OCI-LY1 (cell line): ENCODE results near the gene KRR1.

ENCODE experiments used
- H2AFZ ChIP-seq: fragments of 200-600 bp; sonication (generic), shearing (Covaris generic); 2 replicates; pipeline ENCODE4 v1.6.0; 2014; ENCODE audit warnings: antibody characterized with exemption, mild to moderate bottlenecking, low read length
- H3F3A ChIP-seq: fragments of 200-600 bp; sonication (generic), shearing (Covaris generic); 2 replicates; pipeline ENCODE4 v1.6.0; 2014; ENCODE audit warnings: mild to moderate bottlenecking, antibody characterized with exemption, low read length, moderate library complexity; ENCODE audit not compliant: insufficient read depth
- H3K27ac ChIP-seq: fragments of 200-600 bp; sonication (generic); 2 replicates; pipeline ENCODE4 v1.5.1; 2014; ENCODE audit warnings: low read length, mixed run types, mild to moderate bottlenecking, low read depth; ENCODE audit not compliant: poor library complexity, severe bottlenecking
- H3K27me3 ChIP-seq: fragments of 200-600 bp; sonication (generic); 2 replicates; pipeline ENCODE4 v1.6.0; 2014; ENCODE audit warnings: antibody characterized with exemption, mild to moderate bottlenecking, low read length, moderate library complexity; ENCODE audit not compliant: insufficient read depth
- H3K36me3 ChIP-seq: fragments of 200-600 bp; sonication (generic); 2 replicates; pipeline ENCODE4 v1.6.1; 2014; ENCODE audit warnings: mild to moderate bottlenecking, antibody characterized with exemption, low read length, moderate library complexity, mixed read lengths; ENCODE audit not compliant: insufficient read depth
- H3K4me1 ChIP-seq: fragments of 200-600 bp; sonication (generic); 2 replicates; pipeline ENCODE4 v1.5.1; 2014; ENCODE audit warnings: mild to moderate bottlenecking, low read length, moderate library complexity; ENCODE audit not compliant: insufficient read depth, severe bottlenecking
- H3K4me2 ChIP-seq: fragments of 200-600 bp; sonication (generic), shearing (Covaris generic); 2 replicates; pipeline ENCODE4 v1.6.1; 2014; ENCODE audit warnings: low read length
- H3K4me3 ChIP-seq: fragments of 200-600 bp; sonication (generic); 2 replicates; pipeline ENCODE4 v1.5.1; 2014; ENCODE audit warnings: low read length, low read depth, mild to moderate bottlenecking, mixed read lengths; ENCODE audit not compliant: poor library complexity, severe bottlenecking
- H3K79me2 ChIP-seq: fragments of 200-600 bp; shearing (Covaris generic); 2 replicates; pipeline ENCODE4 v1.6.1; 2016; ENCODE audit warnings: mixed run types, low read length, mixed read lengths; ENCODE audit not compliant: insufficient read depth
- H3K9ac ChIP-seq: fragments of 200-600 bp; sonication (generic), shearing (Covaris generic); 2 replicates; pipeline ENCODE4 v1.6.1; 2014; ENCODE audit warnings: mild to moderate bottlenecking, low read length, mixed read lengths
- H3K9me2 ChIP-seq: fragments of 200-600 bp; sonication (generic), shearing (Covaris generic); 2 replicates; pipeline ENCODE4 v1.6.1; 2014; ENCODE audit warnings: low read depth, mild to moderate bottlenecking, low read length, mixed read lengths
- H3K9me3 ChIP-seq: fragments of 200-600 bp; shearing (Covaris generic); 2 replicates; pipeline ENCODE4 v1.6.1; 2014; ENCODE audit warnings: low read length, mixed read lengths
- H4K20me1 ChIP-seq: fragments of 200-600 bp; sonication (generic), shearing (Covaris generic); 2 replicates; pipeline ENCODE4 v1.6.0; 2016; ENCODE audit warnings: mild to moderate bottlenecking, low read length; ENCODE audit not compliant: insufficient read depth
- EZH2 ChIP-seq: fragments of 200-600 bp; sonication (generic), shearing (Covaris generic); IDR thresholded peaks from 2 replicates; pipeline ENCODE4 v1.8.0; 2017; ENCODE audit warnings: borderline replicate concordance, mixed run types, mild to moderate bottlenecking, antibody characterized with exemption, low read length, moderate library complexity, mixed read lengths
- TF ChIP-seq, protein P1 (sequence below): fragments of 200-600 bp; sonication (generic), shearing (Covaris generic); IDR thresholded peaks from 2 replicates; pipeline ENCODE4 v1.5.1; 2017; ENCODE audit warnings: mild to moderate bottlenecking, antibody characterized with exemption, low read length, moderate library complexity, mixed read lengths

The KRR1 gene

DNA sequence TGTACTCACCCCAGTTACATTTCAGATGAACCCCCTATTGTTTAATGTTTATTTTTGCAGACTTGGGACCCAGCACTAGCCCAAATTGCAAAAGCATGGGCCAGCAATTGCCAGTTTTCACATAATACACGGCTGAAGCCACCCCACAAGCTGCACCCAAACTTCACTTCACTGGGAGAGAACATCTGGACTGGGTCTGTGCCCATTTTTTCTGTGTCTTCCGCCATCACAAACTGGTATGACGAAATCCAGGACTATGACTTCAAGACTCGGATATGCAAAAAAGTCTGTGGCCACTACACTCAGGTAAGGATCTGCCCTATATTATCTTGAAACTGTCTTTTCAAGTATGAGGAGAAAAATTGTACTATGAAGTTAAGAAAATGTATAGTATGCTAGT lies 29.6 kb downstream of the KRR1 start:
- Histone ChIP-seq H3K9me3 (no peaks in the 10 kb centered on the region), H3K4me3 (peak overlapping the region; percentile 82), H3K9ac (peak overlapping the region; percentile 87), H3F3A (no peaks in the 10 kb centered on the region), H3K27me3 (no peaks in the 10 kb centered on the region), H4K20me1 (no peaks in the 10 kb centered on the region), H3K27ac (peak overlapping the region; percentile 92), H3K36me3 (peaks cover 31% of the 10 kb centered on the region; the same call in 1 of the 2 replicates), H2AFZ (no peak overlapping the region), H3K9me2 (no peaks in the 10 kb centered on the region), H3K4me1 (peaks cover 81% of the 10 kb centered on the region), H3K4me2 (peak overlapping the region; percentile 88), H3K79me2 (peaks cover 37% of the 10 kb centered on the region)
- TF ChIP-seq, protein P1, sequence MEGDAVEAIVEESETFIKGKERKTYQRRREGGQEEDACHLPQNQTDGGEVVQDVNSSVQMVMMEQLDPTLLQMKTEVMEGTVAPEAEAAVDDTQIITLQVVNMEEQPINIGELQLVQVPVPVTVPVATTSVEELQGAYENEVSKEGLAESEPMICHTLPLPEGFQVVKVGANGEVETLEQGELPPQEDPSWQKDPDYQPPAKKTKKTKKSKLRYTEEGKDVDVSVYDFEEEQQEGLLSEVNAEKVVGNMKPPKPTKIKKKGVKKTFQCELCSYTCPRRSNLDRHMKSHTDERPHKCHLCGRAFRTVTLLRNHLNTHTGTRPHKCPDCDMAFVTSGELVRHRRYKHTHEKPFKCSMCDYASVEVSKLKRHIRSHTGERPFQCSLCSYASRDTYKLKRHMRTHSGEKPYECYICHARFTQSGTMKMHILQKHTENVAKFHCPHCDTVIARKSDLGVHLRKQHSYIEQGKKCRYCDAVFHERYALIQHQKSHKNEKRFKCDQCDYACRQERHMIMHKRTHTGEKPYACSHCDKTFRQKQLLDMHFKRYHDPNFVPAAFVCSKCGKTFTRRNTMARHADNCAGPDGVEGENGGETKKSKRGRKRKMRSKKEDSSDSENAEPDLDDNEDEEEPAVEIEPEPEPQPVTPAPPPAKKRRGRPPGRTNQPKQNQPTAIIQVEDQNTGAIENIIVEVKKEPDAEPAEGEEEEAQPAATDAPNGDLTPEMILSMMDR: no peak
- no peak for TF ChIP-seq EZH2

DNA sequence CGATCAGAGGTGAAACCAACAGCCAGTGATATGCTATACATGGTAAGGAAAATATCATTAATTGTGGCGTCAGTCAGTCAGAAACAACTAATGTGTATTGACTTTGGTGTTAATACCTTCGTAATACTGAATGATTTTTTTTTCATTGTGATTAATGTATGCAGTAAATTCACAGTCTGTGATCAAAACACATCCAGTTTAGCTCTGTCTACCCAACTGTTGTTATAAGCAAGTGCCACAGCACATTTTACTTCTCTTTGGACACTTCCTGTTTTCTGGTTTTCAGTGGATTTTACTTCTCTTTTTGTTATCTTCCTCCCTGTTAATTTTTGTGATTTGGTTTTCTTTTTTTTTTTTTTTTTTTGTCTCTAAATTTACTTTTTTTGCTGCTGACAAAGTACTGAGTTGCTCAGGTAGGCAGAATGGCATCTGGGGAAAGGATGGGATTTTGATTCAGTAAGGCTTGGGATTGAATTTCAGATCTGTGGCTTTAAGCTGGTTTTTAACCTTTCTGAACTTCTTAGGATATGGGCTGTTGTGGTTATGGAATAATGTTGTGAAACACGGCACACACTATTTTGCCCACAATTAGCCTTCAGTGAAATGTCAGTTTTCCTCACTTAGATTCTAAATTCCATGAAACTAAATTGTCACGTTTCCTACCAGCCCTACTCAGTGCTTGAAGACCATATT lies 30.2 kb downstream of the KRR1 start:
- H3F3A ChIP-seq: no peaks in the 10 kb centered on the region
- peaks cover 25% of the 10 kb centered on the region; the same call in 1 of the 2 replicates for H3K36me3 ChIP-seq
- no peaks in the 10 kb centered on the region for H3K9me2 ChIP-seq
- peaks cover 31% of the 10 kb centered on the region for H3K79me2 ChIP-seq
- H3K4me1 ChIP-seq: peaks cover 85% of the 10 kb centered on the region
- H2AFZ ChIP-seq: no peak overlapping the region
- TF ChIP-seq EZH2: no peak
- TF ChIP-seq, protein P1: no peak
- H3K9me3 ChIP-seq: no peaks in the 10 kb centered on the region
- peak overlapping the region; percentile 87 for H3K9ac ChIP-seq
- no peaks in the 10 kb centered on the region for H4K20me1 ChIP-seq
- no peaks in the 10 kb centered on the region for H3K27me3 ChIP-seq
- peak overlapping the region; percentile 92 for H3K27ac ChIP-seq
- peak overlapping the region; percentile 88 for H3K4me2 ChIP-seq
- H3K4me3 ChIP-seq: peak overlapping the region; percentile 82

DNA sequence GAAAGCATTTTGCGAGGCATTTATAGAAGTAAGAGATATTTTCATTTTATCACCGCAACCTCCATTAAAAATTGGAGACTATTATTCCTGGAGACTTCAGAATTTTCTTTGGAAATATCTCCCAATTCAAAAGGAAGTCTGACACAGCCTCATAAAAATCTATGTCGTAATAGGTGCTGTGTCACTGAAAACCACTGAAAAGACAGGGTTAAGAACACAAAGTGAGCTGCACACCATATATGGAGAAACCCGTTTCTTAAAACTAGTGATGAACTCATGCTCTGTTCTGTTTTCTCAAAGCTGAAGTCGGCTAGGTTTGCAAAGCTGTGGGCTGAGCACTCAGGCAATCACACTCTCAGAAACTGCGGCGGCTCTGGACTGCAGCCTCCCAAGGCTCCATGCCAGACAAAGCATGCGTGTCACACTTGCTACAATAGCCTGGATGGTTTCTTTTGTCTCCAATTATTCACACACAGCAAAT lies 30.9 kb downstream of the KRR1 start, which contains the start of gene GLIPR1:
Gene GLIPR1, plus strand, starts transcription at position 287 of the 481 bp plus-strand sequence. Its CDS starts 126 bp downstream, at position 413.
- Histone ChIP-seq H3F3A (no peaks in the 10 kb centered on the region), H3K27ac (peak within 1 kb of the TSS; percentile 92), H3K4me2 (peak within 1 kb of the TSS; percentile 88), H3K36me3 (peaks cover 19% of the 10 kb centered on the region; the same call in 1 of the 2 replicates), H3K9me3 (no peaks in the 10 kb centered on the region), H2AFZ (peak within 1 kb of the TSS; percentile 30), H3K9ac (peak within 1 kb of the TSS; percentile 87), H4K20me1 (no peaks in the 10 kb centered on the region), H3K9me2 (no peaks in the 10 kb centered on the region), H3K27me3 (no peaks in the 10 kb centered on the region), H3K4me1 (peaks cover 80% of the 10 kb centered on the region), H3K79me2 (peaks cover 27% of the 10 kb centered on the region), H3K4me3 (peak within 1 kb of the TSS; percentile 82)
- no peak for TF ChIP-seq EZH2
- TF ChIP-seq, protein P1: no peak
